Sciatic nerve (tissue), 2 donors: ENCODE data around the gene UAP1. TPM values are rescaled to one million over a fixed set of nuclear protein-coding genes. Genes with fewer than 3 reads are reported as not detected.
"Not testable (repeated sequence)": the region's sequence is repeated elsewhere in the genome, so short reads cannot be mapped to it uniquely, and the experiment has no call there.

Source experiments
- ATAC-seq: fragments of 200-7000 bp; cut with Tn5 transposase; one replicate; pipeline ENCODE4 v1.9.1; 2020; ENCODE audit warnings: mild to moderate bottlenecking, moderate library complexity
- DNase-seq: peaks from one replicate; pipeline ENCODE4 v3.0.0-alpha.2; 2020; ENCODE audit warnings: low spot score
- intact Hi-C: fragments of 100-400 bp; cut with DNase I; formaldehyde crosslinking; loops from one replicate; pipeline ENCODE4 v1.14.2; 2022
- total RNA-seq: library from RNA; stranded (reverse); fragmentation: NEBNext Ultra II Directional; extraction: Animal tissue kit (Norgen Biotek cat#: 25700); gene quantifications from one replicate; pipeline ENCODE4 v1.2.1, GENCODE V29; 2021
- donor health status: DM: no; HTN: no; CAD: no.
- donor health status: DM: no; HTN: no; CAD: no.

Gene UAP1
- total RNA-seq, 1 donor from 2014 or later = 70.9 TPM

DNA sequence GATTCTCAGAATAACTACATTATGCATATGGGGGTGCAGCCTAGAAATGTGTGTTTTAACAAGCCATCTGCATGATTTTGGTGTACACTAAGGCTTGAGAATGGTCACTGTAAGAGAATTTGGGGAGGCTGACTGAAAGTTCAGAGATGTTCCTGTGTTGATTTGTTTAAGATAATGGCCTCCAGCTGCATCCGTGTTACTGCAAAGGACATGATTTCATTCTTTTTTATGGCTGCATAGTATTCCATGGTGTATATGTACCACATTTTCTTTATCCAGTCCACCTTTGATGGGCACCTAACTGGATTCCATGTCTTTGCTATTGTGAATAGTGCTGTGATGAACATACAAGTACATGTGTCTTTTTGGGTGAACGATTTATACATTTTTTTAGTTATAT is 41.6 kb downstream of the UAP1 start:
- ATAC-seq, intact Hi-C loops, DNase-seq: not testable (repeated sequence)

DNA sequence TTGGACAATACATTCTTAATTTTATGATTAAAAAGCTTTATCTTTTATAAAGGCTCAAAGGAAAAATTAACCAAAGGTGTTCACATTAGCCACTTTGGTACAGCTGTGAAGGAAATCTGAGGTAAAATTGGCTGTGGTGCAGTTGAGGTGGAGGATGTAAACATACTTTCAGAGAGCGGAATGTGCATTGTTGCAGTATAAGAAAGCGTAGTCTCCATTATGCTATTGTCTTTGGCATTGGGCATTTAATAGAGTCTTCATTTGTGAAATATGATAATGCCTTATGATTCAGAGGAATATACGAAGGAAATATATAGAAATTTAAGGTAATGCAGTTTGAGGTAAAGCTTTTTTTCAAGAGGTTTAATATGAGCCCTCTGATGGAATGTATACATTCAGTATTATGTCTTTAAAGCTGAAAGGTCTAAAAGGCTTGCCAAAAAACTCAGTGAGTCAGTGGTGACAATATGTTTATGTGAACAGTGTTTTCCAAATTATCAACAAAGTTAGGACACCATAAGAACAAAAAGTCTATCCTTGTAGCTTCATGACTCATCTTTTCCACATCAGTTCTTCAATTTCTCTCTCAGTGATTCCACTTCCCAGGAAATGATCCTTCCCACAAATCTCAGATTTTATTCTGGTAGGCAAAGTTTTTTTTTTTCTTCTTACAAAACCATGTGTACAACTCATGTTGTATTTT is 43.9 kb downstream of the UAP1 start:
- intact Hi-C loops = no loop called here
- DNase-seq (no peak), ATAC-seq (peak; percentile 28)

DNA sequence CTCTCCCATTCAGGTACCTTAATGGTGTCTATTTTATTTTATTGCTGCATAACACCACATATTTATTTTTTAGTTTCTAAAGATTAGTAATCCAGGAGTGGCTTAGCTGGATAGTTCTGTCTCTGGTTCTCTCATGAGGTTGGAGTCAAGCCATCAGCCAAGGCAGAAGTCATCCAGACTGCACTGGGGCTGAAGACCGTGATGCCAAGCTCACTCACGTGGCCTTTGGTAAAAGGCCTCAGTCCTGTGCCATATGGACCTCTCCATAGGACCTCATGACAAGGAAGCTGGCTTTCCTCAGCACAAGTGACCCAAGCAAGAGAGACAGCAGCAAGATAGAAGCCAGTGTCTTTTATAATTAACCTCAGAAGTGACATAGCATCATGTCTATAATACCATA is 47.8 kb downstream of the UAP1 start:
- DNase-seq (no peak), ATAC-seq (no peak)
- intact Hi-C loops = no loop called here

DNA sequence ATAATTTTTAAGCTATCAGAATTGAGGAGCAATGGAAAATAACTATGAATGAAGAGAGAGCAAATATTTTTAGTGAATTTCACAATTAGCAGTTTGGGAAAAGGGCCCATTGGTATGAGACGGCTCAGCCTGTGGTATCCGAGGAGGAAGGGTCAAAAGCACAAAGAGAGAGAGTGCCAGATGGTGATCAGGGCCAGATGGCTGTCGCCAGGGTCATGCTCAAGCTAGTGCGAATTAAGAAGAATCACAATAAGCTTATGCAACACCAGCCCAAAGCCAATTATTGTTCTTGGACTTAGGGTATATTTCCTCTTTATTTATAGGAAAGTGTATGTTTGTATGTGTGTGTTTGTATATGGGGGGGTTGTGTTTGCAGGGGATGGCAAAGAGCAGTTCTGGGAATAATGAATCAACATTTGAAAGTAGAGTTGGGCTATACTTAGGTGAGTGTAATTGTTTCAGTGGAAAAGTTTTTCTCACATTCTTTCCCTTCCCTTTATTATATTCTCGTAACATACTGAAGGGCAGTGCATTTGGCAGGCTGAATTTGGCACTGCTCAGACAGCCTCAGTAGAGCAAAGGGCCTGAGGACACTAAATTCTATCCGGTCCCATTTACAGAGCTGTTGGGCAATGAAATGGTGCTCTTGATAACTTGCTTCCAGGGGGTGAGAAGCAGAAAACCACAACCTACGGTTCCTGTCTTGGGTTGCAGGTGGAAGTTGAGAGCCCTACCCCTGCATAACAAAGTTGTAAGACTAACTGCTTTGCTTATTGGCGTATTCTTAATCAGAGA is 51.3 kb downstream of the UAP1 start:
- intact Hi-C loops = no loop called here

DNA sequence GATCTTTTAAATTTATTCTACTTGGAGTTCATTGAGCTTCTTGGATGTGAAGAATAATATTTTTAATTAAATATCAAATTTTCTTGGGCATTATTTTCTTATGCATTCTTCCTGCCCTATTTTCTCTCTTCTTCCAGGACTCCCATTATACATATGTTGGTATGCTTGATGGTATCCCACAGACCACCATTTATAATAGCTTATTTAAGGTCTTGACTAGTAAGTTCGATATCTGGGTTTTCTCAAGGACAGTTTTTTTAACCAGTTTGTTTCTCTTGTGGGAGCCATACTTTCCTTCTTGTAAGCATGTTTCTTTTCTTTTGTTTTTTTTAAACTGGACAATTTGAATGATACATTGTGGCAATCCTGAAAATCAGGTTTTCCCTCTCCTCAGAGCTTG is 55.3 kb downstream of the UAP1 start:
- DNase-seq (no peak), ATAC-seq (no peak)
- intact Hi-C loops = no loop called here

More for the DNA sequence above, 51.3 kb downstream of the UAP1 start:
- ATAC-seq (peak; percentile 92), DNase-seq (no peak)

DNA sequence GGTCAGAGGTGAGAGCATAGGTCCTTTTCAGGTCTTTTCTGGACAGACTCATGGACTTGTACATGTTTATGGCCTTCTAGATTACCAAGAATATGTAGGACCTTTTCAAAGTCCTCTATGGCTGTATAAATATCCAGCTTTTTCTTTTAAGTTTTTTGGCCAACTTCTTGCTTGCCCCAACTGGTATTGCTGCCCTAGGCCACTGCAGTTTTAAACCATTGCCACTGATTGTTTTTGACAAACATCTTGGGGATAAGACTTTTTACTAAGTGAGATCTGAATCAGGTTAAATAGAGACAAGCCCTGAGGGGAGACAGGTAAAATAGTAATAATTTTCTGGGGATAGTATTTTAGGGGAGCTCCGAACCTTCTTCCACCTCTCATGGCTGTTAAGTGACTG is 56.0 kb downstream of the UAP1 start:
- ATAC-seq (no peak), DNase-seq (no peak)
- intact Hi-C loops = no loop called here

DNA sequence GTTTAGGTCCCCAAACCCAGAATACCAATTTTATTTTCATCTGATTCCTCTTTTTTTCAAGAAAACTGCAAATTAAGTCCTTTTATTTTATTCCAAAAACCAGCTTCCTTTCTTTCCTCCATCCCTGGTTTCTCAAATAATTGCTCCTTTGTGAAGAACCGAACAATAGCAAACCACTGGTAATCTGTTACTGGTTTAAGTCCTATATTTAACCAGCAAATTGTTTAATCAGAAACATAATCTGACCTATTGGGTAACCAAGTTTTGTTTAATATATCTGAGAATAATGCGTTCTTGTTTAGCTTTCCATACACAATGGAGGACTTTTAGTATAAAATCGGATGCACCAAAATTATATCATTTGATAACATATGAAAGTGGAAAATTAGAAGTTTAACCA is 57.6 kb downstream of the UAP1 start:
- ATAC-seq (no peak), DNase-seq (no peak)
- intact Hi-C loops = no loop called here

DNA sequence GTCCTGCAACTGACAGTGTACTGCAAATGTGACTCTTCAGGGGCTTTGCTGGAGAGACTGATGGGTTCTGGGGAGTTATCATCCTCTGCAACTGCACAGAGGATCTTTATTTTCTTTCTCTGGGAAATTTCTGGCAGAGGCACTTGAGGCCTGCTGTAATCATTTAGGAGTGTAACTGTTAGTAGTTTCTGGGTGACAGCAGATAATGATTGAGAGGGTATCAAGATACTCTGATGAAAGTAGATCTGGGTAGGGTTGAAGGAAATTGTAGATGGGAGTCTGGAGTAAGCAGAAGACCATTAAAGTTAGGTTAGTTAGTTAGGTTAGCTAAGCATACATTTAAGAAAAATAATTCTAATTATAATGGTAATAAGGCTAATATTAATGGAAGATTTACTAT is 59.7 kb downstream of the UAP1 start:
- no peak for ATAC-seq
- no peak for DNase-seq
- intact Hi-C loops = no loop called here

DNA sequence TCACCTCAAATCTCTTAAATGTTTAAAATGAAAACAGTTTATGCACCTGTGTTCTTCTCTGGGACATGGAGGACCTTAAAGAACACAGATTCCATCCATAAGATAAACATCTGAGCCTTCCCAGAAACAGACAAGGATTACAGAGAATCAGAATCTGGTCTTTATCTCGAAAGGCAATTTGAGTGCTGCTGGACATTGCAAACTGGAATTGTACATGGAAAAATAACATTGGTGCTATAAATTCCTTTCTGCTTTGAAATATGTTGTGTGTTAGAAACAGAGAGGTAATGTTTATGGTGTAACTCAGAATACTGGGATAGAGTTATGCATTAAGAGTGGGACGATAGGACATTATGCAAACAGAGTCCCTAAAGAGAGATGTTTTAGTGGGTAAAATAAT is 64.2 kb downstream of the UAP1 start:
- intact Hi-C loops = no loop called here
- DNase-seq = no peak
- ATAC-seq = no peak

DNA sequence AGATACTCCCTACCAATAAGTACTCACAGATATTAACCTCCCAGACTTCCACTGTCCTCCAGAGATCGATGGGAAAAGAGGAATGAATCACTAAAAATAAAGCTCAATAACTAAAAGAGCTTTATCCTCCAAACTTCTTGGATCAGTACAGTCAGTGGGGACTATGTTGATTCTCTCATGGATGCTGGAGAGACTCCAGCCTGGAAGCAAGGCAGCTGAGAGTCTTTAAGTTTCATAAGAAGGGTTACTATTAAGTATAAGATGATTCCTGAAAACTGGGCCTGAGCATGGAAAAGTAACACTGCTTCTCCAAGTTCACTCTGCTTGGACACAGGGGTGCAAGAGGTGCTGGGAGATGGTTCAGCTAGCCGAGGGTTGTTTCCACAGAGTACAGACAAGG is 64.6 kb downstream of the UAP1 start:
- DNase-seq = no peak
- peak; percentile 50 for ATAC-seq
- intact Hi-C loops = no loop called here

DNA sequence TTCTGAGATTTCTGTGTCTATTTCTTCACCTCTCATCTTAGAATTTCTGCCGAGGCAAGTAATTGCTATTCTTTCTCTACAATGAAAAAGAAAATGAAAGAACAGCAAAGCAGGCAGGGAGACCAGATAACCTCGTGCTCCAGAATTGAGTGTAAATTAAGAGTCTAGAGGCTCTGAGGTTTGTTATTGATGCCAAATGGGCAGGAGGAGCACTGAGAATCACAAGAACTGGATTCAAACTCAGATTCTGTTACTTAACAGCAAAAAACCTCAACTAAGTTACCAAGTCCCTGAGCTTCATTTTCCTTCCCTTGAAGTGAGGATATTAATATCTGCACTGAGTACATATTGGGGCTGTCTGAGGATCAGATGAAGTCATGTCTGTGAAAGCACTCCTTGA is 65.2 kb downstream of the UAP1 start:
- DNase-seq (no peak), ATAC-seq (peak; percentile 26)
- intact Hi-C loops = no loop called here

DNA sequence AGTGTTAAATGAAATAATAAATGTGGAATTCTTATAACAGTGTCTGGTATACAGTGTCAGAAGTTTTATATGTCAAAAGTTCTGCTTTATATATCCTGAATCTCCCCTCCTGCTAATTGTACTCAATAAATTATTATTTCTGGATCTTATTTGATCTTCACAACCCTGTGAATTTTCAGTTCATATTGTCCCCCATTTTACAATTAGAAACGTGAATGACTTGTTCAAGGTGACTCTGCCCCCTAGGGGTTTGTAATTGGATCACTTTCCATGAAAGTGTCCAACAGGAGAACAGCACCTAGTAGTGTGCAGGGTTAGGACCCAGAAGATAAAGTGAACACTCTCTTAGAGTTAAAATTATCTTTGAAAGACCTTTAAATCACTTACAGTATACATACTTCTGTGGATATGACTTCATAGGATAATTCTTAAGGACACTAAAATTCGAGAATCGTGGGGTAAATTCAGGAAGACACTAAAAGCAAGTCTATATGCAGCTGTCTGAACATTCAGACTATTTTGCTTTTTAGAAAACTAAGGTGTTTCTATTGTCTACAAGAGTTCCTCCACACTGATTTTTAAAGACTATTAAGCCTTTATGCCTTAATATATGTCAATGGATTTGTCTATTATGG is 66.3 kb downstream of the UAP1 start:
- DNase-seq (no peak), ATAC-seq (no peak)
- intact Hi-C loops = no loop called here

DNA sequence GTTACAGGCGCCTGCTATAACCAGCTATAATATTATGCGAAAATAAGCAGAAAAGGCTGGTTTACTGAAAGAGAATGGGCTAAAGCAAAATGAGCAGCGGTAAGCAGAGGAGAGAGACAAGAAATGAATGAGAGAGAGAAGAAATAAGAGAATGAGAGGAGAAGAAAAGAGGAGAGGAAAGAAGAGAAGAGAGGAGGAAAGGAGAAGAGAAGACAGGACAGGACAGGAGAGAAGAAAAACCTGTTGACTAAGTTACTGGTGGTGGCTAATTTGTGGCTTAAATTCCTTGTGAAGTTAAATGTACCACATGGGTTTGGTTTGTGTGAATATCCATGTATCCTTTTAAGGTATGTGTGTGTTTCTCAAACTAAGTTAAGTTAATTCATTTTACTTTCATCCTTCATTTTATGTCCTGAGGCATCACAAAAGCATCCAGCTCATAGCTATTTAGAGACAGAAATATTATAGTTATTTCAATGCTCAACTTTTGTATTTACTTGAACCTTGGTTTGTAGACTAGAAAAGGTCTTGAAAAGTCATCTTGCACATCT is 67.6 kb downstream of the UAP1 start:
- DNase-seq = no peak
- no peak for ATAC-seq
- intact Hi-C loops = no loop called here

DNA sequence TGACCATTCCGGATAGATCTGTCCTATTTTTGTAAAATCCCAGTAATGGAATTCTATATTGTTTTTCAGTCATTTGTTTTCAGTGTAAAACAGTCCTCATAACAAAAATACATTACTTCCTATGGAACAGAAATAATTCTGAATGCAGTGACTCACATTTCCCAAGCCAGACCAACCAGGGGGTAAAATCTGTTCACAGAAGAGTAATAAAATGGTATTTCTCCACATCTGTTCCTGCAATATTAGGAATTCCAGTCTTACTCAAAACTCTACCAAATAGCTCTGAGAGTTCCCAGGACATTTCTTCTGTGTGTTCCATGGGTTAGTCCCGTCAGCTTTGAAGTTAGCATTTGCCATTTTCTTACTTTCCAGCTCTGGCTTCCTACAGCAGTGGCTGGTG is 68.1 kb downstream of the UAP1 start:
- DNase-seq = no peak
- intact Hi-C loops = no loop called here
- no peak for ATAC-seq

DNA sequence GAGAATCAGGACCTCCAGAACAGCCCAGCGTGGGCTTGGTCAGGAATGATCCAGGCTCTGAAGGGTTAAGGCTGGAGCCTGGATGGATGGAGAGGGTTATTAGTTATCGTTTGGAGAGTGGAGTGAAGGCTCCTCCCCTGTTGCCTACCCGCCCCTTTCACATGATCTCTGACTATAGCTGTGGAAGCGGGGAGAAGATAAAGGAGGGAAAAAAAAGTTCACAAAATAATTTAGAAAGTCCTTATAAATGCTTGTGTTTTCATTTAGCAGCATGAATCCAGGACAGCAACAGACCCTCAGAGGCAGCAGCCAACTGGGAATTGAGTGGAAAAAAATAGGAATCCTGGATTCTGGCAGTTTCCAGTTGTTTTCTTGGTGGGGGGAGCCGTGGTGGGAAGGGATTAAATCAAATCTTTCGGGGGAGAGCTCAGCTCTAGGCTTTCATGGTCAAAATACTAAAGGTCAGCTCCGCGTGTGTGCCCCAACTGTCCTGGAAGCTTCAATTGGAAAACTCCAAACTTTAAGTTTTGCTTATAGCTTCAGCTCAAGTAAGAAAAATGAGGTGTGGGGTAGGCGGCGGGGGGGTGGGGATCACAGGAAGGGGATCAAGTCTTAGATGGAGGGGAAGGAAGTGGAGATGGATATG is 70.1 kb downstream of the UAP1 start:
- DNase-seq (peak; percentile 59), ATAC-seq (peak; percentile 92)
- intact Hi-C loops = no loop called here

DNA sequence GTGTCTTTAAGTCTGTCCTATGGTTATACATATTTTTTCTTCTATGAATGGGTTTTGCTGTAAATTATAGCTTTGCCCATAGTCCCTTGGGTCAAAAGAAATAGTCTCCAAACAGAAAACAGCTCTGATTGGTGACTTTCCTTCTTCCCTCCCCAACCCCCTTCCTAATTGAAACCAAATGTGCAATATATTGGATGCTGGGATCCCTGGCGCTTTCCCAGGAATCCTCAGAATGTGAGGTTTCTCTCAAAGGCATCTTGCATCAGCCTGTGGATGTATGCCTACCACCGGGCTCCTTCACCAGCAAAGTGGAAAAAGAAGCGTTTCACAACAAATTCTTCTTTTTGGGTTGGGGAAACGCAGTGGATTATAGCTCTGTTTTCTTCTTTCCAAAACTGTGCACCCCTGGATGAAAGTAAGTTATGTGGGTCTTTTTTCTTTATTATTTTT is 70.7 kb downstream of the UAP1 start, which contains the start of gene DDR2:
TSS of gene DDR2 (plus strand) at position 248 of the 450 bp plus-strand sequence. CDS start 86,600 bp downstream, outside the sequence.
- ATAC-seq = peak; percentile 91
- peak; percentile 89 for DNase-seq

DNA sequence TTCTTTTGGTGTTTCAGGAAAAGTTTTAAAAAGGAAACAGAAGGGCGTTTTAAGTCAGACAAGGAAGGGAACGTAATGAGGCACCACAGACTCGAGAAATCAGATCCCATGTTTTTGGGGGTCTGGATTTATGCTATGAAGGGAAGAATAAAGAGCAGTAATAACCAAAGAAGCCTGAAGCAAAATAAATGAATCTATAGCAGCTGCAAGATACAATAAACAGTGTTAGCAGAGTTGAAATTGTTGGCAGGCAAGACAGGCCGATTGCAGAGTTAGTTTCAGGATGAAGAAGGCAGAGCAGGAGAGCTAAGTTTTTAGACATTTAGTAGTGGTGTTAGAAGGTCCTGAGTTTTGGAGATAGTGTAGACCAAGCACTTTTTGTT is 71.2 kb downstream of the UAP1 start:
- DNase-seq (no peak), ATAC-seq (peak; percentile 29)
- intact Hi-C loops = no loop called here

More for the DNA sequence above, 70.7 kb downstream of the UAP1 start, which contains the start of gene DDR2:
- intact Hi-C loops = no loop called here

DNA sequence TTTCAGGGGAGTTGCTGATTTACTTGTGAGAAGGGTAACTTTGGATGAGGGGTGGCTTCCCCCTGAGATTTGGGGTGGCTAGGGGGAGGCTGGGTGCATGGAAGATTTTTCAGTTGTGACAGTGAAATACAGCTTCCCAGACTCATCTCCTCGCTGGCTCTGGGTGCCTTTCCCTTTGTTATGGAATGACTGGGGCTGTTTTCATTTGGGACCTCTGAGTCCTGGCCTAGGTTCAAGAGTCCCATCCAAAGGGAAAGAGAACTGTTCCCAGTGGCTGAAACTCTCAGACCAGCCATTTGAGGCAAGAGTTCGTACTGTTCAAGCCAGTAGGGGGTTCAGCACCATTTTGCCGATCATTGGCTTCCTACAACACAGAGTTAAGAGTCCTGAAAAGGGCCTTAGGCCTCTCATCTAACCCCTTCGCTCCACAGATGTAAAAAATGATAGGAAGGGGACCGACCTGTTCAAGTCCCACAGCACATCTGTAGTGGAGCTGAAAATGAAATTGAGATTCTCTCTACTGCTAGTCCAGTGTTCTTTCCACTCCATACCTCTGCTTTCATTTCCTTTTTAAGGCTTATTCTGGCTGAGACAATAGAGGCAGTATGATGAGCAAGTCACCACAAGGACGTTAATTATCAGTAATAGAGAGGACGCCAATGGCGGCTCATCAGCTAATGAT is 71.7 kb downstream of the UAP1 start:
- intact Hi-C loops = no loop called here
- DNase-seq (no peak), ATAC-seq (peak; percentile 14)

DNA sequence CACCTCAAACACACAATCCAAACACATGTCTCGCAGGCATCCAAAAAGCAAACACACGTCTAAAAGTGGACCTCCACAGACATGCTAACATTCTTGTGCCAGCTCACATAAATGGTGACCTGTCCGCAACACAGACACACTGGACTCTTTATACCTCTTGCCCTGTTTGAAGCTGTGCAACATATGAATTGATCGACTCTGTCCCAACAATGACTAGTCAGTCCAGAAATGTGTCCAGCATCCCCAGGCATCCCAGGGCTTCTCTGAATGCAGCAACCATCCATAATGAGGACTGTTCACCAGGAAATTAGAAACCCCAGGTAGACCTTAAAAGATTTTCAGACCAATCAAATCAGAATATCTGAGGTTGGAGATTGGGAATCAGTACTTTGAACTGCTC is 73.9 kb downstream of the UAP1 start:
- DNase-seq (no peak), ATAC-seq (no peak)
- intact Hi-C loops = no loop called here
